ENCODE results near the gene ELMOD1.

The ELMOD1 gene

GRCh38 chr11:107590460-107591377 is at the start of gene ELMOD1:
Gene ELMOD1, plus strand, starts transcription at chr11:107591147. Its CDS starts 27,043 bp downstream, at chr11:107618190.
- DNase-seq (ENCODE audit: low read depth) = peak; percentile 40
- peak; percentile 27; the same call in 1 of the 2 replicates for TF ChIP-seq CTCF (conservative IDR thresholded peaks at IDR 0.05; ENCODE audit: low read length)

GRCh38 chr11:107545101-107545514 is 45.8 kb upstream of the ELMOD1 start:
- DNase-seq (ENCODE audit: low read depth) = peak; percentile 26
- H3K4me3 ChIP-seq (ENCODE audit: low read length) = no peak overlapping the region
- TF ChIP-seq CTCF (conservative IDR thresholded peaks at IDR 0.05; ENCODE audit: low read length) = no peak

More at GRCh38 chr11:107590460-107591377, at the start of gene ELMOD1:
- peak within 1 kb of the TSS; percentile 79 for H3K4me3 ChIP-seq (ENCODE audit: low read length)

DNA sequence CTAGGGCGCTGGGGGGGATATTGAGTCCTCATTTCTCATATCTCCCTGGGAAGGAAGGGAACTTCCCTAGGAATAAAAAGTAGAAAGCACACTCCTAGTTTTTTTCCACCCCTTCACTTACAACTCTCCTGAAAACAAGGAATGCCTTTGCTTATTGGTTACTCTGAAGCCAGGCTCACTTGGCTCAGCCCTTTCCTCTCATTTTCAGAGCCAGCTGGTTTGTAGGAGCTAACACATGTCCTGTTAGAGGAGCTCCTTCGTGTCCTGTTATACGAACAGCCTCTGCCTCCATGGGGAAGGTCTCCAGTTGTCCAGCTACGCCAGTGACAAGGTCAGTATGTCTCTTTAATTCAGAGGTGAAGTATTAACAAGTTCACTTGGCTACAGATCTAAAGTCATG is 43.0 kb upstream of the ELMOD1 start:
- DNase-seq (ENCODE audit: low read depth) = no peak
- H3K4me3 ChIP-seq (ENCODE audit: low read length) = no peak overlapping the region
- TF ChIP-seq CTCF (conservative IDR thresholded peaks at IDR 0.05; ENCODE audit: low read length) = no peak

DNA sequence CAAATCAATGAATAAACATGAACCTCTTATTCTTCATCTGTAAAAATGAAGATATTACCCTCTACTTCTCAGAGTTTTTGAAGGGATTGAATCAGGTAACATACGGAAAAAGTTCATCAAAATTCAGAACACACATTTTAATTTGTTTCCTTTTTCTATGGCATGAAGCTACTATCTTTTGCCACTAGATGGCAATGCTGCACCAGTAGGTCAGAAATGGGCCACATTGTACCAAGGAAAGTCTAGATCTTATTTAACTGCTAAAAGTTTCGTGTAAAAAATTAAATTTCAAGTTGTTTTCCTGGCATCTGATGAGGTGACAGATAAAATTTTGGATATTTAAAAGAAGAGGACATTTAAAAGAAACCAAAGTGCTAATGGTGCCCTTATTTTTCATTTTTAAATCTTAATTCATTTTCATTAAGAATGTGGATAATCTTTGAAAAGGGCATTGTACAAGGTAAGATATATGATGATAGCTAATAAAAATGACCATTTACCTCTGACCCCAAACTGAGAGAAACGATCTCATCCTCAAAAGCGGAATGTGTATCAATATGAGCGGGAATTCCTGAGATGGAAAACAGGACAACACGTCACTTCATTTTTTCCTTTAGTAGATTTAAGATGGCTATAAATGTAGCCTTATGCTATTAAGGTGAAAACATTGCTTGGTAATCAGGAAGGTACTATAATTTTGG is 41.5 kb upstream of the ELMOD1 start:
- DNase-seq (ENCODE audit: low read depth) = peak; percentile 52

DNA sequence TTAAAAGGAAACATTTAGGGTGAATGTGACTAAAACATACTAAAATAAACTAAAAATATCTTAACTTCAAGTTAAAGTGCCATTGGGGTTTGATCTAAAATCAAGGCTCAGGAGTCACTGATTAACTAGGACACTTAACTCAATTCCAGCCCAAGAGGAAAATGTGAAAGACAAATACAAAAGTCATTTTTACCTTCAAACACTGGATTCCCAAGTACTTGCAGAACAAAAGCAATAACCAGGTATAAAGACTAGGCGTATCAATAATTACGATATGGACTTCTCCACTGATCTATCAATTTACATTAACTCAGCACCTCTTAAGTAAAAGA is 41.0 kb upstream of the ELMOD1 start:
- no peak for TF ChIP-seq CTCF (conservative IDR thresholded peaks at IDR 0.05; ENCODE audit: low read length)

More for the DNA sequence above, 41.5 kb upstream of the ELMOD1 start:
- H3K4me3 ChIP-seq (ENCODE audit: low read length) = no peak overlapping the region
- peak; percentile 94 for TF ChIP-seq CTCF (conservative IDR thresholded peaks at IDR 0.05; ENCODE audit: low read length)

DNA sequence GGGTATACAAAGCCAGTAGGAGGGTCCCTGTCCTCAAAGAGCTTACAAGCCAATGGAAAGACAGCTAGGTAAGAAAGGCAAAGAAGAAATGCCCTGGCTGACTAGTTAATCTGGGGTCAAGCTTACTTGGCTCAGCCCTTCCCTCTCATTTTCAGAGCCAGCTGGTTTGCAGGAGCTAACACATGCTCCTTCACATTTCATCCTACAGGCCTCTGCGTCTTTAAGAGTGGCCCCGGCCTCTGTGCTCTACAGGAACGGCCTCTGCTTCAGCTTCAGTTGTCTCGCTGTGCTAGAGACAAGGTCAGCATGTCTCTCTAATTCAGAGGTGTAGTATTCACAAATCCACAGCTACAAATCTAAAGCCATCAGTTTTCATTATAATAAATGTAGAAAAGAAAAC is 40.6 kb upstream of the ELMOD1 start:
- DNase-seq (ENCODE audit: low read depth) = no peak
- no peak for TF ChIP-seq CTCF (conservative IDR thresholded peaks at IDR 0.05; ENCODE audit: low read length)
- no peak overlapping the region for H3K4me3 ChIP-seq (ENCODE audit: low read length)

More for the DNA sequence above, 41.0 kb upstream of the ELMOD1 start:
- DNase-seq (ENCODE audit: low read depth) = no peak
- no peak overlapping the region for H3K4me3 ChIP-seq (ENCODE audit: low read length)

All from AG10803 (cell line).